Skeletal muscle tissue (tissue), 4 donors: Measurements from ENCODE around the gene PPP6R3. TPM values are rescaled to one million over a fixed set of nuclear protein-coding genes. Genes with fewer than 3 reads are reported as not detected.

Experiments used
- H3K27ac ChIP-seq: one replicate; pipeline ENCODE4 v1.7.0; 2013; ENCODE audit warnings: mild to moderate bottlenecking, low read depth, low read length, inconsistent platforms
- H3K27me3 ChIP-seq, 3 donors: one replicate each; pipeline ENCODE4 v1.7.0; 2013; ENCODE audit warnings: low read length in 3 of 3; ENCODE audit not compliant: control insufficient read depth in 3 of 3, insufficient read depth in 3 of 3
- H3K36me3 ChIP-seq, 3 donors: one replicate each; pipeline ENCODE4 v1.7.0; 2013; ENCODE audit warnings: low read length in 3 of 3; ENCODE audit not compliant: control insufficient read depth in 3 of 3, insufficient read depth in 3 of 3
- H3K4me1 ChIP-seq, 3 donors: one replicate each; pipeline ENCODE4 v1.7.0; 2013; ENCODE audit warnings: low read length in 3 of 3, mild to moderate bottlenecking in 3 of 3; ENCODE audit not compliant: control insufficient read depth in 3 of 3, insufficient read depth in 3 of 3
- H3K4me3 ChIP-seq, 3 donors: one replicate each; pipeline ENCODE4 v1.7.0; 2013; ENCODE audit warnings: low read length in 3 of 3
- H3K9ac ChIP-seq, 3 donors: one replicate each; pipeline ENCODE4 v1.7.0; 2013; ENCODE audit warnings: low read length in 3 of 3, mild to moderate bottlenecking in 3 of 3, moderate library complexity in 2 of 3, low read depth in 1 of 3
- H3K9me3 ChIP-seq, 3 donors: one replicate each; pipeline ENCODE4 v1.7.0; 2013; ENCODE audit warnings: low read length in 3 of 3; ENCODE audit not compliant: control insufficient read depth in 3 of 3
- total RNA-seq: library from RNA; depleted of rRNA; stranded (reverse); fragments of >200 nt; gene quantifications from one replicate; pipeline ENCODE4 v1.2.3, GENCODE V29; 2014
- donor health status: Osteomylitis.

Gene PPP6R3
- total RNA-seq, 1 donor from 2014 or later, result 103 TPM

- H3K9me3 ChIP-seq, result no peaks in the 10 kb centered on the region
- H3K36me3 ChIP-seq, result peaks cover 10 to 50% (median 12%) of the 10 kb centered on the region in 3 donors
- H3K27ac ChIP-seq, result peak overlapping the region; percentile 85
- peaks cover 45 to 51% (median 49%) of the 10 kb centered on the region in 3 donors for H3K4me1 ChIP-seq
- peak overlapping the region in 1 of 3 donors; percentile 45 for H3K4me3 ChIP-seq
- peak overlapping the region; percentile 10 to 76 (median 43) for H3K9ac ChIP-seq
- no peaks in the 10 kb centered on the region for H3K27me3 ChIP-seq
Measured at GRCh38 chr11:68581439-68581838, 120.9 kb downstream of the PPP6R3 start.

- Histone ChIP-seq H3K9me3 (no peaks in the 10 kb centered on the region), H3K27ac (peak overlapping the region; percentile 85), H3K4me1 (peaks cover 42 to 47% (median 45%) of the 10 kb centered on the region in 3 donors), H3K27me3 (no peaks in the 10 kb centered on the region), H3K4me3 (peak overlapping the region in 2 of 3 donors; percentile 37 to 45), H3K36me3 (peaks cover 11 to 52% (median 11%) of the 10 kb centered on the region in 3 donors), H3K9ac (peak overlapping the region in 2 of 3 donors; percentile 44 to 76)
Measured at GRCh38 chr11:68581901-68582300, 121.3 kb downstream of the PPP6R3 start.

- no peaks in the 10 kb centered on the region for H3K9me3 ChIP-seq
- peak overlapping the region; percentile 4 to 76 (median 44) for H3K9ac ChIP-seq
- H3K27me3 ChIP-seq, result no peaks in the 10 kb centered on the region
- H3K36me3 ChIP-seq, result peaks cover 11 to 50% (median 11%) of the 10 kb centered on the region in 3 donors
- peaks cover 39 to 44% (median 42%) of the 10 kb centered on the region in 3 donors for H3K4me1 ChIP-seq
- H3K27ac ChIP-seq, result peak overlapping the region; percentile 85
- peak overlapping the region in 2 of 3 donors; percentile 17 to 54 for H3K4me3 ChIP-seq
Measured at GRCh38 chr11:68582416-68583040, 122.0 kb downstream of the PPP6R3 start.

- Histone ChIP-seq H3K27me3 (no peaks in the 10 kb centered on the region), H3K4me1 (peaks cover 35 to 42% (median 36%) of the 10 kb centered on the region in 3 donors), H3K4me3 (peak overlapping the region in 2 of 3 donors; percentile 17 to 54), H3K36me3 (peaks cover 13 to 50% (median 16%) of the 10 kb centered on the region in 3 donors), H3K9ac (peak overlapping the region in 1 of 3 donors; percentile 76), H3K9me3 (no peaks in the 10 kb centered on the region), H3K27ac (peak overlapping the region; percentile 85)
Measured at GRCh38 chr11:68583041-68583446, 122.5 kb downstream of the PPP6R3 start.

GRCh38 chr11:68584097-68584496 lies 123.5 kb downstream of the PPP6R3 start:
- Histone ChIP-seq H3K4me1 (peaks cover 29 to 37% (median 30%) of the 10 kb centered on the region in 3 donors), H3K27ac (peak overlapping the region; percentile 85), H3K27me3 (no peaks in the 10 kb centered on the region)

GRCh38 chr11:68584991-68585524 lies 124.5 kb downstream of the PPP6R3 start:
- Histone ChIP-seq H3K27me3 (no peaks in the 10 kb centered on the region), H3K4me3 (no peak overlapping the region), H3K9ac (no peak overlapping the region), H3K27ac (no peak overlapping the region), H3K36me3 (peaks cover 10 to 39% (median 16%) of the 10 kb centered on the region in 3 donors), H3K9me3 (no peaks in the 10 kb centered on the region), H3K4me1 (peaks cover 25 to 37% (median 36%) of the 10 kb centered on the region in 3 donors)

More at GRCh38 chr11:68584097-68584496, 123.5 kb downstream of the PPP6R3 start:
- peaks cover 13 to 43% (median 16%) of the 10 kb centered on the region in 3 donors for H3K36me3 ChIP-seq
- no peak overlapping the region for H3K4me3 ChIP-seq
- no peak overlapping the region for H3K9ac ChIP-seq
- no peaks in the 10 kb centered on the region for H3K9me3 ChIP-seq

GRCh38 chr11:68589547-68590216 lies 129.1 kb downstream of the PPP6R3 start:
- Histone ChIP-seq H3K9me3 (no peaks in the 10 kb centered on the region), H3K9ac (no peak overlapping the region), H3K4me1 (peaks cover 5 to 9% (median 6%) of the 10 kb centered on the region in 3 donors), H3K27ac (no peak overlapping the region), H3K4me3 (no peak overlapping the region), H3K36me3 (peaks cover 37 to 49% (median 47%) of the 10 kb centered on the region in 3 donors), H3K27me3 (no peaks in the 10 kb centered on the region)

GRCh38 chr11:68591719-68592118 lies 131.2 kb downstream of the PPP6R3 start:
- Histone ChIP-seq H3K36me3 (peaks cover 45 to 57% (median 45%) of the 10 kb centered on the region in 3 donors), H3K27me3 (no peaks in the 10 kb centered on the region), H3K9me3 (no peaks in the 10 kb centered on the region)

GRCh38 chr11:68593441-68593840 lies 132.9 kb downstream of the PPP6R3 start:
- Histone ChIP-seq H3K4me3 (no peak overlapping the region), H3K27me3 (no peaks in the 10 kb centered on the region), H3K27ac (no peak overlapping the region), H3K9me3 (no peaks in the 10 kb centered on the region), H3K4me1 (peaks cover 0 to 6% (median 0%) of the 10 kb centered on the region in 3 donors), H3K9ac (no peak overlapping the region), H3K36me3 (peaks cover 52 to 65% (median 56%) of the 10 kb centered on the region in 3 donors)

More at GRCh38 chr11:68591719-68592118, 131.2 kb downstream of the PPP6R3 start:
- Histone ChIP-seq H3K27ac (no peak overlapping the region), H3K4me1 (peaks cover 0 to 6% (median 0%) of the 10 kb centered on the region in 3 donors), H3K4me3 (no peak overlapping the region), H3K9ac (no peak overlapping the region)
